Ishikawa (cell line): ENCODE data around the gene PVRIG.
"Not testable (repeated sequence)": the region's sequence is repeated elsewhere in the genome, so short reads cannot be mapped to it uniquely, and the experiment has no call there.

Experiments
- CEBPB ChIP-seq: IDR thresholded peaks from 2 replicates; pipeline ENCODE4 v1.6.1; 2012
- CREB1 ChIP-seq: IDR thresholded peaks from 2 replicates; pipeline ENCODE4 v1.6.1; 2012; ENCODE audit warnings: low read depth
- EGR1 ChIP-seq: IDR thresholded peaks from 2 replicates; pipeline ENCODE4 v1.6.1; 2012
- EP300 ChIP-seq: IDR thresholded peaks from 2 replicates; pipeline ENCODE4 v1.6.1; 2012; ENCODE audit warnings: borderline replicate concordance
- FOXM1 ChIP-seq: IDR thresholded peaks from 2 replicates; pipeline ENCODE4 v1.6.1; 2012; ENCODE audit warnings: low read depth, borderline replicate concordance
- MAX ChIP-seq: IDR thresholded peaks from 2 replicates; pipeline ENCODE4 v1.6.1; 2012
- NFIC ChIP-seq: IDR thresholded peaks from 2 replicates; pipeline ENCODE4 v1.6.1; 2012
- RAD21 ChIP-seq: IDR thresholded peaks from 2 replicates; pipeline ENCODE4 v1.6.1; 2012; ENCODE audit warnings: low read depth
- REST ChIP-seq: IDR thresholded peaks from 2 replicates; pipeline ENCODE4 v1.6.1; 2012; ENCODE audit warnings: low read depth, mild to moderate bottlenecking
- TAF1 ChIP-seq: IDR thresholded peaks from 2 replicates; pipeline ENCODE4 v1.6.1; 2012; ENCODE audit warnings: low read depth, mild to moderate bottlenecking
- TCF12 ChIP-seq: IDR thresholded peaks from 2 replicates; pipeline ENCODE4 v1.6.1; 2012; ENCODE audit warnings: low read depth
- TEAD4 ChIP-seq: IDR thresholded peaks from 2 replicates; pipeline ENCODE4 v1.6.1; 2012
- USF1 ChIP-seq: IDR thresholded peaks from 2 replicates; pipeline ENCODE4 v1.6.1; 2012
- YY1 ChIP-seq: IDR thresholded peaks from 2 replicates; pipeline ENCODE4 v1.6.1; 2012; ENCODE audit warnings: low read depth
- ZBTB7A ChIP-seq: IDR thresholded peaks from 2 replicates; pipeline ENCODE4 v1.6.1; 2012; ENCODE audit warnings: low read depth

PVRIG gene

GRCh38 chr7:100219801-100220585, at the start of gene PVRIG:
Gene PVRIG, plus strand, starts transcription at chr7:100219949. Its CDS starts 22 bp downstream, at chr7:100219971.
- not testable (repeated sequence) for TF ChIP-seq TCF12, TAF1, REST

- TF ChIP-seq EP300, result no peak
- no peak for TF ChIP-seq RAD21
- TF ChIP-seq CEBPB, result no peak
- TF ChIP-seq TAF1, result no peak
- TF ChIP-seq YY1, result no peak
- TF ChIP-seq FOXM1, result no peak
- TF ChIP-seq TEAD4, result no peak
- no peak for TF ChIP-seq TCF12
- no peak for TF ChIP-seq USF1
- no peak for TF ChIP-seq CREB1
- TF ChIP-seq EGR1, result no peak
- no peak for TF ChIP-seq REST
- no peak for TF ChIP-seq NFIC
- no peak for TF ChIP-seq MAX
- no peak for TF ChIP-seq ZBTB7A
Observed at GRCh38 chr7:100170101-100170897, 49.5 kb upstream of the PVRIG start.

GRCh38 chr7:100171087-100171681, 48.6 kb upstream of the PVRIG start:
- no peak for TF ChIP-seq RAD21
- TF ChIP-seq ZBTB7A, result peak; percentile 63; the same call in 1 of the 2 replicates

- TF ChIP-seq EGR1 (no peak), USF1 (no peak), CEBPB (no peak), EP300 (no peak), YY1 (no peak), TCF12 (no peak), FOXM1 (no peak), CREB1 (no peak), NFIC (no peak), MAX (no peak), TAF1 (no peak), RAD21 (no peak), REST (no peak), TEAD4 (no peak), ZBTB7A (no peak)
Observed at GRCh38 chr7:100171840-100172239, 47.9 kb upstream of the PVRIG start.
